T47D (cell line): ENCODE measurements around the gene CD28.

ENCODE experiments used
- DNase-seq, 2 experiments: peaks; one replicate each; pipeline versions ENCODE4 v3.0.0 to v3.0.0-alpha.2; 2011 to 2012; ENCODE audit warnings: low read depth in 1 of 2, low spot score in 1 of 2
- JUND ChIP-seq: IDR thresholded peaks from 2 replicates; pipeline ENCODE4 v1.6.1; 2012; ENCODE audit warnings: low read depth
- in situ Hi-C: cut with HindIII; loops from 2 replicates; pipeline ENCODE4 v1.10.0; 2016; ENCODE audit warnings: low sequenced_read_pairs, low pct_unique_long_range_greater_than_20kb

CD28 gene

GRCh38 chr2:203750346-203751068 lies 44.1 kb downstream of the CD28 start:
- in situ Hi-C loops = no loop called here
- DNase-seq = no peak
- TF ChIP-seq JUND = no peak

GRCh38 chr2:203751685-203752271 lies 45.3 kb downstream of the CD28 start:
- TF ChIP-seq JUND = no peak
- in situ Hi-C loops = no loop called here
- DNase-seq = no peak

GRCh38 chr2:203756161-203756560 lies 49.7 kb downstream of the CD28 start:
- no peak for DNase-seq
- in situ Hi-C loops = no loop called here
- TF ChIP-seq JUND = no peak

GRCh38 chr2:203758841-203759689 lies 52.6 kb downstream of the CD28 start:
- TF ChIP-seq JUND = no peak

GRCh38 chr2:203759690-203760365 lies 53.4 kb downstream of the CD28 start:
- no peak for TF ChIP-seq JUND
- in situ Hi-C loops = no loop called here
- DNase-seq = peak in 1 of 2 experiments; percentile 54

More at GRCh38 chr2:203758841-203759689, 52.6 kb downstream of the CD28 start:
- DNase-seq = peak in 1 of 2 experiments; percentile 2
- in situ Hi-C loops = no loop called here

GRCh38 chr2:203761121-203761520 lies 54.7 kb downstream of the CD28 start:
- in situ Hi-C loops = no loop called here
- TF ChIP-seq JUND = no peak
- no peak for DNase-seq

- no peak for DNase-seq
- TF ChIP-seq JUND = no peak
- in situ Hi-C loops = no loop called here
These were observed 57.0 kb downstream of the CD28 start for GRCh38 chr2:203763241-203763937.

GRCh38 chr2:203763938-203764664 lies 57.7 kb downstream of the CD28 start:
- in situ Hi-C loops = no loop called here
- no peak for DNase-seq
- no peak for TF ChIP-seq JUND

GRCh38 chr2:203772456-203773165 lies 66.2 kb downstream of the CD28 start:
- no peak for DNase-seq
- in situ Hi-C loops = no loop called here
- TF ChIP-seq JUND = no peak

GRCh38 chr2:203774760-203775159 lies 68.3 kb downstream of the CD28 start:
- DNase-seq = no peak

GRCh38 chr2:203775684-203776083 lies 69.2 kb downstream of the CD28 start:
- DNase-seq = no peak
- in situ Hi-C loops = no loop called here
- no peak for TF ChIP-seq JUND

More at GRCh38 chr2:203774760-203775159, 68.3 kb downstream of the CD28 start:
- no peak for TF ChIP-seq JUND
- in situ Hi-C loops = no loop called here
